ENCODE results near the gene H2BK1. TPM values are rescaled to one million over a fixed set of nuclear protein-coding genes. Genes with fewer than 3 reads are reported as not detected.

The H2BK1 gene
- total RNA-seq, 4 donors from 2014 or later, result not detected

DNA sequence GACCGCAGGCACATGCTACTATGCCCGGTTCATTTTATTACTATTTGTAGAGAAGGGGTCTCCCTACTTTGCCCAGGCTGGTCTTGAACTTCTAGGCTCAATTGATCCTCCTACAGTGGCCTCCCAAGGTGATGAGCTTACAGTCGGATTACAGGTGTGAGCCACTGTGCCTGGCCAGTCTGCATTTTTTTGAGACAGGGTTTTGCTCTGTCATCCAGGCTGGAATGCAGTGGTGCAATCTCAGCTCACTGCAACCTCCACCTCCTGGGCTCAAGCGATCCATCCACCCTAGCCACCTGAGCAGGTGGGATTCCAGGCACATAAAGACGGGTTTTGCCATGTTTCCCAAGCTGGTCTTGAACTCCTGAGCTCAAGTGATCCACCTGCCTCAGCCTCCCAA, 2.3 kb upstream of the H2BK1 start:
- ATAC-seq, result no peak
- TF ChIP-seq POLR2AphosphoS5 (IDR thresholded peaks at IDR 0.05), result no peak
- H3K27me3 ChIP-seq, result no peaks in the 10 kb centered on the region
- peaks cover 0 to 63% of the 10 kb centered on the region in 2 donors for H3K36me3 ChIP-seq
- 81% methylated on average over 3 of the region's 5 CpGs; no CpG with 5 or more reads in 1 of the 2 donors for WGBS, 2 donors (ENCODE audit: low coverage in 1 of 2)
- H3K9me3 ChIP-seq, result no peaks in the 10 kb centered on the region
- no peak overlapping the region for H3K4me3 ChIP-seq
- no peak overlapping the region for H3K27ac ChIP-seq
- no peaks in the 10 kb centered on the region for H3K4me1 ChIP-seq

DNA sequence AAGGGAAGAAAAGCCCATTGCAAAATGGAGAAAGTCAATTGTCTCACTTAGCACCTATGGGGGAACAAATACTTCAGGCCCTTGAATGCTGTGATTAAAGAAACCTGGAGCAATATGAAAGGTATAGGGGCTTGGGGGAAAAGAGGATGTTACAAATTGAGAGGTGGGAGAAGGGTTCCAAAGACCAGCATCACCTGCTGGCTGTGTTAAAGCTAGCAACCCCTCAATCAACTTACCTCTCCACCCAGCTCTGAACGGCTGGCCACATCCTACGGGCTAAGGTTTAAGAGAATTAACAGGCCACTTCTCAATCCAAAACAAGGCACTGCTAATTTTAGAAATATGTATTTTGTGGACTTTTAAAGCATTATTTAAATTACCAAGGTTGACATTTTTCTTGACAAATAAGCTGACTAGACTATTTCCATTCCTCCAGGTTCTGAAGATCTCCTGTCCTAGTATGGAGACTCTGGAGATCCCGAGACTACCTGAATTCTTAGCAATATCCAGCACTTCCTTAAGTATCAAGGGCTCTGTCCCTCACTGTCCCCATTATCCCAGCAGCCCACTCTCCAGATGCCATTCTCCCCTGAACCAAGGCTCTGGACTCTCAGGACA, 976 bp upstream of the H2BK1 start:
- H3K4me1 ChIP-seq, result no peaks in the 10 kb centered on the region
- H3K27ac ChIP-seq, result no peak overlapping the region
- WGBS, 2 donors (ENCODE audit: low coverage in 1 of 2), result 58 to 82% methylated on average over 2 to 3 of the region's 3 CpGs
- H3K9me3 ChIP-seq, result no peaks in the 10 kb centered on the region
- H3K36me3 ChIP-seq, result peaks cover 0 to 50% of the 10 kb centered on the region in 2 donors
- no peak for ATAC-seq
- H3K4me3 ChIP-seq, result no peak overlapping the region
- peaks cover under 1% of the 10 kb centered on the region for H3K27me3 ChIP-seq
- TF ChIP-seq POLR2AphosphoS5 (IDR thresholded peaks at IDR 0.05) (no peak), EP300 (IDR thresholded peaks at IDR 0.05) (no peak)

DNA sequence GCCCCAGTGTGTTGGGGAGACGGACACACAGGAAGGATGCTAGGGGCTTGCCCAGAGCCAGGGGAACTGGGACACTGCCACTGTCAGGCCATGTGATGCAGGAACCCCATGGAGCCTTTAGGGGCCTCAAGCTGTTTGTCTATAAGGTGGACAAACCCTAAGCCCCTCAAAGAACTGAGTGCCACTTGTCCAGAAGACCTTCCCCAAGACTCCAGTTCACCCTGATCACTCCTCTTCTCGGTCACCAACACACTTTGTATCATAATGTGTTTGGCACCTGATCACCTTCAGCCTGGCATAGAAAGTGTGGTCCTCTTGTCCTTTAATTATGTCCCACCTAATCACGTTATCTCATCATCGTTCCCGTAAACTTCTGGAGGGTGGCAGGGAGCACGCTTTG, 700 bp downstream of the H2BK1 start:
- 73% methylated on average over 4 of the region's 6 CpGs; no CpG with 5 or more reads in 1 of the 2 donors for WGBS, 2 donors (ENCODE audit: low coverage in 1 of 2)
- TF ChIP-seq POLR2AphosphoS5 (IDR thresholded peaks at IDR 0.05) (no peak), POLR2A (IDR thresholded peaks at IDR 0.05) (no peak), EP300 (IDR thresholded peaks at IDR 0.05) (no peak)
- TF ChIP-seq, protein P1, sequence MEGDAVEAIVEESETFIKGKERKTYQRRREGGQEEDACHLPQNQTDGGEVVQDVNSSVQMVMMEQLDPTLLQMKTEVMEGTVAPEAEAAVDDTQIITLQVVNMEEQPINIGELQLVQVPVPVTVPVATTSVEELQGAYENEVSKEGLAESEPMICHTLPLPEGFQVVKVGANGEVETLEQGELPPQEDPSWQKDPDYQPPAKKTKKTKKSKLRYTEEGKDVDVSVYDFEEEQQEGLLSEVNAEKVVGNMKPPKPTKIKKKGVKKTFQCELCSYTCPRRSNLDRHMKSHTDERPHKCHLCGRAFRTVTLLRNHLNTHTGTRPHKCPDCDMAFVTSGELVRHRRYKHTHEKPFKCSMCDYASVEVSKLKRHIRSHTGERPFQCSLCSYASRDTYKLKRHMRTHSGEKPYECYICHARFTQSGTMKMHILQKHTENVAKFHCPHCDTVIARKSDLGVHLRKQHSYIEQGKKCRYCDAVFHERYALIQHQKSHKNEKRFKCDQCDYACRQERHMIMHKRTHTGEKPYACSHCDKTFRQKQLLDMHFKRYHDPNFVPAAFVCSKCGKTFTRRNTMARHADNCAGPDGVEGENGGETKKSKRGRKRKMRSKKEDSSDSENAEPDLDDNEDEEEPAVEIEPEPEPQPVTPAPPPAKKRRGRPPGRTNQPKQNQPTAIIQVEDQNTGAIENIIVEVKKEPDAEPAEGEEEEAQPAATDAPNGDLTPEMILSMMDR (IDR thresholded peaks at IDR 0.05), result no peak
- H3K27me3 ChIP-seq, result peaks cover 16% of the 10 kb centered on the region
- no peaks in the 10 kb centered on the region for H3K4me1 ChIP-seq
- H3K36me3 ChIP-seq, result peaks cover 0 to 33% of the 10 kb centered on the region in 2 donors
- H3K4me3 ChIP-seq, result no peak overlapping the region
- H3K27ac ChIP-seq, result no peak overlapping the region
- H3K9me3 ChIP-seq, result no peaks in the 10 kb centered on the region
- ATAC-seq, result no peak

DNA sequence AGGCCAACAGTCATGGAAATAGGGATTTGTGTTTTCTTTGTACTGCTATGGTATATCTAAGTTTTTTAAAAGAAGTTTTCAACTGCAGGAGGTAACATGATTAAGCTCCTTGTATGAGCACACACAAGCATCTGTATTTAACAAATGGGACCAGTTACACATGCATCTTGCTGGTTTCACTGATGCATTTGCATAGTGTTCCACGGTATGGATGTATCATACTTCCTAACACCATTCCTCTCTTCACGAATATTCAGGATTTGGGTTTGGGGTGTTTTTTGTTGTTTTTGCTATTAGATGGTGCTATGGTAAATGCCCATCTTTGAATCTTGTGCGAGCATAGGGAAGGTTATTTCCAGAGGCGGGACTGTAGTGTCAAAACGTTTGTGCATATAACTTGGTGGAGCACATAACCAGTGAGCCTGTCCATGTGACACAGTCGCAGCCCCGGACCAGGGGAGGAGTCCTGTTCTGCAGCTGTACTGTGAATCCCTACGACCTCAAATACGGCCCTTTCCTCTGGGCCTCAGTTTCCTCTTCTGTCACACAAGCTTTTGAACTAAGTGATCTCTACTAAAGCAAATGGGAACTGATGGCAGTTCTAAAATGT, 1.9 kb downstream of the H2BK1 start:
- no peak overlapping the region for H3K27ac ChIP-seq
- no peak for ATAC-seq
- no peaks in the 10 kb centered on the region for H3K4me1 ChIP-seq
- peaks cover 0 to 20% of the 10 kb centered on the region in 2 donors for H3K36me3 ChIP-seq
- no peak overlapping the region for H3K4me3 ChIP-seq
- no peaks in the 10 kb centered on the region for H3K9me3 ChIP-seq
- TF ChIP-seq EP300 (IDR thresholded peaks at IDR 0.05) (no peak), POLR2A (IDR thresholded peaks at IDR 0.05) (no peak)
- peaks cover 29% of the 10 kb centered on the region for H3K27me3 ChIP-seq
- WGBS, 2 donors (ENCODE audit: low coverage in 1 of 2), result 58 to 81% methylated on average over 3 to 9 of the region's 9 CpGs

DNA sequence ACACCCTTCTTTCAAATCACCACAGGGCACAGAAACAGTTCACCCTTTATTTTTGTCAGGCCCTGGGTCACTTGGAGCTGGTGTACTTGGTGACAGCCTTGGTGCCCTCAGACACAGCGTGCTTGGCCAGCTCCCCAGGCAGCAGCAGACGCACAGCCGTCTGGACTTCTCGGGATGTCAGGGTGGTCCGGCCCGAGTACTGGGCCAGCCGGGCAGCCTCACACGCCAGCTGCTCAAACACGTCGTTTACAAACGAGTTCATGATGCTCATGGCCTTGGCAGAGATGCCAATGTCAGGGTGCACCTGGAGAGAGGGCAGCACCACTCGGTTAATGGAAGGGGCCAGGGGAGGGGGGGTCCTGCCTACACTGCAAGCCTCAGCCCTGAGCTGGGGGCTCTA, 2.5 kb downstream of the H2BK1 start:
- no peaks in the 10 kb centered on the region for H3K4me1 ChIP-seq
- H3K36me3 ChIP-seq, result peaks cover 0 to 15% of the 10 kb centered on the region in 2 donors
- no peak for TF ChIP-seq EP300 (IDR thresholded peaks at IDR 0.05)
- no peaks in the 10 kb centered on the region for H3K9me3 ChIP-seq
- H3K27ac ChIP-seq, result no peak overlapping the region
- peaks cover 34% of the 10 kb centered on the region for H3K27me3 ChIP-seq
- H3K4me3 ChIP-seq, result no peak overlapping the region
- no peak for ATAC-seq
- no CpG with 5 or more reads among the region's 12 CpGs for WGBS, 2 donors (ENCODE audit: low coverage in 1 of 2)

DNA sequence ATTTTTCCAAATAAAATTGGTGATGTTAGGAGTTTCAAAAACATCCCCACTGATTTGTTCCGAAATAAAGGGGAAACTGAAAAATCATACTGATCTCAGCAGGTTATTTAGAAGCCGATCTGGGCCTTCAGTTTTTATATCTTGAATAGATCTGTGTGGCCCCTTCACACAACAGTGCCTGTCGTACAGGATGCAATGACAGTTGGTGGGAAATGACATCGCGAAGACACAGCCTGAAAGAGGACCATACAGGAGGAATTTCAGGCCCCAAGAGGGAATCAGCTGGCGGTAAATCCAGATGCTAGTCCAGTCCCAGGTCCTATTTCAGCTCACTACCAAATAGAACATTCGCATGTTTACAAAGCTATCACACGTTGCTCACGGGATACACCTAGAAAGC, 3.0 kb downstream of the H2BK1 start:
- TF ChIP-seq EP300 (IDR thresholded peaks at IDR 0.05) (no peak), POLR2A (IDR thresholded peaks at IDR 0.05) (no peak), POLR2AphosphoS5 (IDR thresholded peaks at IDR 0.05) (no peak)
- TF ChIP-seq, protein P1 (IDR thresholded peaks at IDR 0.05), result no peak
- Histone ChIP-seq H3K36me3 (peaks cover 0 to 10% of the 10 kb centered on the region in 2 donors), H3K27me3 (peaks cover 39% of the 10 kb centered on the region), H3K4me1 (no peaks in the 10 kb centered on the region), H3K9me3 (no peaks in the 10 kb centered on the region), H3K4me3 (no peak overlapping the region), H3K27ac (no peak overlapping the region)
- no peak for ATAC-seq
- 79 to 81% methylated on average over 8 to 9 of the region's 9 CpGs for WGBS, 2 donors (ENCODE audit: low coverage in 1 of 2)

DNA sequence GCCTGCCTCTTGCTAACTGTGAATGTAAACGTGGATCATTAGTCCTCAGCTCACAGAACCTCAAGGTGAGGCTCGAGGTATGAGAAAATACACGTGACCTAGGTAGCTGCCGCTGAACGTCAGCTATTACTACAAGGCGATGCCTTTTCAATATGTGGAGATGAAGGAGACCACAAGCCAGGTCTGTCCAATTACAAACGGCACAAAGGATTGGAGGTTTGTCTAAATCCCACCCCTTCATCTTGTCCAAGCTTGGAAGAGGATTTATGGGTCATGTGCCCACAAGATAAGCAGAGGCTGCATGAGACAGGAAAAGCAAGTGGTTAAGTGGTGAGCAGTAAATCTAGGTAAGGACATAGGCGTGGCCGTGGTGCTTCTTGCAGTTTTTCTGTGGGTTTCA, 3.4 kb downstream of the H2BK1 start:
- WGBS, 2 donors (ENCODE audit: low coverage in 1 of 2), result 43 to 44% methylated on average over 3 to 8 of the region's 9 CpGs
- TF ChIP-seq, protein P1 (IDR thresholded peaks at IDR 0.05), result no peak
- no peak for TF ChIP-seq EP300 (IDR thresholded peaks at IDR 0.05)
- Histone ChIP-seq H3K4me1 (no peaks in the 10 kb centered on the region), H3K27me3 (peaks cover 39% of the 10 kb centered on the region), H3K27ac (no peak overlapping the region), H3K4me3 (no peak overlapping the region), H3K36me3 (peaks cover 0 to 6% of the 10 kb centered on the region in 2 donors), H3K9me3 (no peaks in the 10 kb centered on the region)
- ATAC-seq, result no peak

Data from gastroesophageal sphincter (tissue), 4 donors.